GM19455 (cell line): Measurements from ENCODE around the gene HSH2D.
"Not testable (repeated sequence)": the region's sequence is repeated elsewhere in the genome, so short reads cannot be mapped to it uniquely, and the experiment has no call there.

ENCODE experiments used
- ATAC-seq: cut with Tn5 transposase; IDR thresholded peaks from one replicate; pipeline ENCODE4 v1.9.1; 2021; ENCODE audit not compliant: unreplicated experiment

The HSH2D gene

GRCh38 chr19:16143399-16144215, at the start of gene HSH2D:
TSS of gene HSH2D (plus strand) at chr19:16143685. CDS start at chr19:16148751, 5,066 bp downstream.
- peak; percentile 51 for ATAC-seq

GRCh38 chr19:16094360-16095070, 49.0 kb upstream of the HSH2D start:
- no peak for ATAC-seq

- ATAC-seq = no peak
These were observed 48.4 kb upstream of the HSH2D start for GRCh38 chr19:16095071-16095571.

- no peak for ATAC-seq
These were observed 47.1 kb upstream of the HSH2D start for GRCh38 chr19:16096280-16096855.

- ATAC-seq = no peak
These were observed 45.1 kb upstream of the HSH2D start for GRCh38 chr19:16098416-16098768.

GRCh38 chr19:16098821-16099220, 44.7 kb upstream of the HSH2D start:
- no peak for ATAC-seq

GRCh38 chr19:16099314-16099965, 44.0 kb upstream of the HSH2D start:
- not testable (repeated sequence) for ATAC-seq

GRCh38 chr19:16100524-16100923, 43.0 kb upstream of the HSH2D start:
- no peak for ATAC-seq

- no peak for ATAC-seq
These were observed 38.8 kb upstream of the HSH2D start for GRCh38 chr19:16104722-16105121.

- no peak for ATAC-seq
These were observed 37.4 kb upstream of the HSH2D start for GRCh38 chr19:16106121-16106520.

- peak; percentile 82 for ATAC-seq
These were observed 32.2 kb upstream of the HSH2D start, which contains the start of gene RAB8A for GRCh38 chr19:16111160-16111908. TSS of gene RAB8A (plus strand) at chr19:16111889. CDS start at chr19:16111902, 13 bp downstream.

GRCh38 chr19:16111909-16112752, 31.4 kb upstream of the HSH2D start:
- ATAC-seq = no peak

GRCh38 chr19:16112778-16113177, 30.7 kb upstream of the HSH2D start:
- no peak for ATAC-seq

GRCh38 chr19:16113727-16114126, 29.8 kb upstream of the HSH2D start:
- ATAC-seq = no peak

- no peak for ATAC-seq
These were observed 28.0 kb upstream of the HSH2D start for GRCh38 chr19:16115301-16116039.

- ATAC-seq = no peak
These were observed 27.4 kb upstream of the HSH2D start for GRCh38 chr19:16116067-16116466.

- ATAC-seq = no peak
These were observed 25.9 kb upstream of the HSH2D start for GRCh38 chr19:16117594-16118033.

- no peak for ATAC-seq
These were observed 24.9 kb upstream of the HSH2D start for GRCh38 chr19:16118489-16119033.
